NCI-H2107 (cell line): ENCODE results near the gene TXNRD2.
"Not testable (repeated sequence)": the region's sequence is repeated elsewhere in the genome, so short reads cannot be mapped to it uniquely, and the experiment has no call there.

Source experiments
- DNase-seq: peaks from one replicate; lab custom pipeline; 2025; lab: John Stamatoyannopoulos, UW

The TXNRD2 gene

GRCh38 chr22:19948057-19948760 lies 6.6 kb upstream of the TXNRD2 start:
- no peak for DNase-seq

GRCh38 chr22:19943082-19944026 lies 1.7 kb upstream of the TXNRD2 start:
- no peak for DNase-seq

DNA sequence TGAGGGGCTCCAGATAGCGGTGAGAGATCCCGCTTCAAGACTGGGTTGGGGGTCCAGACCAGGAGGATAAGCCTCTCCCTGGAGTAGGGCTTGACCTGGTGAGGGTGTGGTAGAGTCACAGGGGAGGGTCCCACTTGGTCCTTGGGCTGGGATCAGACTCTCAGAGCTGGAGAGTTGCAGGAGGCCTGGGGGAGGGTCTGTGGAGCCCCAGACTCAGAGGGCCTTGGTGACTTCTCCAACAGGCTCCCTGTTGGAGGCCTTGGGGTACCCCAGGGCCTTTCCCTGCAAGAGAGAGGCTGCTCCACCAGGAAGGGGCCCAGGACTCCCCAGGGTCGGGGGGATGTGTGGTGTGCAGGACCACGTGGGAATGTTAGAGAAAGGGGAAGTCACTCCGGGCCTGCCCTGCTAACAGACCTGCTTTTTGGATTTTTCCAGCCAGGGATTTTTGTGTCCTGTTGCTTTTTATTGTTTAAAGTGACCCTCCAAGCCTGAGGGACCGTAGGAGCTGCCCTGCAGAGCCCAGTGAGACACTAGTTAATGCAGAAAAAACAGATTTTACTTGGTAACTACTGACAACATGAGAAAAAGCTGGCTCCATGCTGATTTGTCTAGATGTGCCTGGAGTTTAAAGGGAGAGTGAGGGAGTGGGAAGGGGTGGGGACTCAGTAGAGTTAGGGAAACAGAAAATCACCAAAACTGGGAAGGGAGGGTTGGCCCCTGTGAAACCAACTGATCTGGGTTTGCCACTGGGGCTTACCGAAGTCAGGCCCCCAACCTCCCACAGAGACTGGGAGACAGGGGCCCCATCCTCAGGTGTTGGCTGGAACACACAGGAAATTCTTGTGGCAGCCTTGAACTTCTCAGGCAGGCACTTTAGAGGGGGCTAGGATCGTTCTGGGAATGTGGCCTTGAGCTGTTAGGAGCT lies 801 bp upstream of the TXNRD2 start:
- no peak for DNase-seq

DNA sequence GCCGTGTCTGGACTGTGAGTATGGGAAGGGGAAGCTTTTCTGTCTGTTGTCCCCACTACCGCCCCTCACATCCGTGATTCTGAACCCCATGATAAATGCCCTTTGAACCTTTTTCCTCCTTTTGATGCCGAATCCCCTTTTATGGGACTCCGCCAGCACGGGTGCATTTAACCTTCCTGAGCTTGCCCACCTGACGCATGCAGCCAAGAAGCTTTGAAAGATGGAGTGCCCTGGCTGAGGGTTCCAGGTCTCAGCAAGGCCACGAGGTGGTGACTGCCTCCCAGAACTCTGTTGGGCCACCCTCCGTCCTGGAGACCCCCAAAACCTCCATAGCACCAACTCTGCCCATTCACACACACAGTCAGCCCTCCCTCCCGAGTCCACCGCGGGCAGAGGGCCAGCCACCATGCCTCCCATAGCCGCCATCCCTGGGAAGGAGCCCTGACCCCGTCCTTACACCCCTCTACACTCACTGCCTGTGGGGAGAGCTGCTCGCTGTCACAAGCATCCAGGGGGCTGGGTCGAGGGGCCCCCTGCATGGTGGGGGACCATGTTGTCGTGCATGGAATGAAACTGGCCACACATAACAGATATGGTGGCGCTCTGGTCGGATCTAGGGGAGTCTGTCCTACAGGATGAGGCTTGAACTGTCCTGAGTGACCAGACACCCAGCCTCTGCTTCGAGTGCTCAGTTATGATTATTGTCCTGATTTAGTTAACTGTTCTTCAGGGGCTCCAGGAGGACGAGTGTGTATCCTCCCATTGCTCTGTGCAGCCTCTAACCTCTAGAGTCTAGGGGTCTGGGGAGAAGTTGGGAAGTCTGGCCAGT lies 868 bp downstream of the TXNRD2 start:
- DNase-seq = no peak

GRCh38 chr22:19937616-19938473 lies 3.8 kb downstream of the TXNRD2 start:
- DNase-seq = no peak

GRCh38 chr22:19936513-19936912 lies 5.1 kb downstream of the TXNRD2 start:
- DNase-seq = no peak

DNA sequence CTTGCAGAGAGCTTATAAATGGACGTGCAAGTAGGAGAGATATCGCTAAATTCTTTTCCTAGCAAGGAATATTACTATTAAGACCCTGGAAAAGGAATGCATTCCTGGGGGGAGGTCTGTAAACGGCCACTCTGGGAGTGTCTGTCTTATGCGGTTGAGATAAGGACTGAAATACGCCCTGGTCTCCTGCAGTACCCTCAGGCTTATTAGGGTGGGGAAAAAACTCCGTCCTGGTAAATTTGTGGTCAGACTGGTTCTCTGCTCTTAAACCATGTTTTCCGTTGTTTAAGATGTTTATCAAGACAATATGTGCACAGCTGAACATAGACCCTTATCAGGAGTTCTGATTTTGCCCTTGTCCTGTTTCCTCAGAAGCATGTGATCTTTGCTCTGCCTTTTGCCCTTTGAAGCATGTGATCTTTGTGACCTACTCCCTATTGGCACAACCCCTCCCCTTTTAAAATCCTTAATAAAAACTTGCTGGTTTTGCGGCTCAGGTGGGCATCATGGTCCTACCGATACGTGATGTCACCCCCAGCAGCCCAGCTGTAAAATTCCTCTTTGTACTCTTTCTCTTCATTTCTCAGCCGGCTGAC lies 6.4 kb downstream of the TXNRD2 start:
- not testable (repeated sequence) for DNase-seq

DNA sequence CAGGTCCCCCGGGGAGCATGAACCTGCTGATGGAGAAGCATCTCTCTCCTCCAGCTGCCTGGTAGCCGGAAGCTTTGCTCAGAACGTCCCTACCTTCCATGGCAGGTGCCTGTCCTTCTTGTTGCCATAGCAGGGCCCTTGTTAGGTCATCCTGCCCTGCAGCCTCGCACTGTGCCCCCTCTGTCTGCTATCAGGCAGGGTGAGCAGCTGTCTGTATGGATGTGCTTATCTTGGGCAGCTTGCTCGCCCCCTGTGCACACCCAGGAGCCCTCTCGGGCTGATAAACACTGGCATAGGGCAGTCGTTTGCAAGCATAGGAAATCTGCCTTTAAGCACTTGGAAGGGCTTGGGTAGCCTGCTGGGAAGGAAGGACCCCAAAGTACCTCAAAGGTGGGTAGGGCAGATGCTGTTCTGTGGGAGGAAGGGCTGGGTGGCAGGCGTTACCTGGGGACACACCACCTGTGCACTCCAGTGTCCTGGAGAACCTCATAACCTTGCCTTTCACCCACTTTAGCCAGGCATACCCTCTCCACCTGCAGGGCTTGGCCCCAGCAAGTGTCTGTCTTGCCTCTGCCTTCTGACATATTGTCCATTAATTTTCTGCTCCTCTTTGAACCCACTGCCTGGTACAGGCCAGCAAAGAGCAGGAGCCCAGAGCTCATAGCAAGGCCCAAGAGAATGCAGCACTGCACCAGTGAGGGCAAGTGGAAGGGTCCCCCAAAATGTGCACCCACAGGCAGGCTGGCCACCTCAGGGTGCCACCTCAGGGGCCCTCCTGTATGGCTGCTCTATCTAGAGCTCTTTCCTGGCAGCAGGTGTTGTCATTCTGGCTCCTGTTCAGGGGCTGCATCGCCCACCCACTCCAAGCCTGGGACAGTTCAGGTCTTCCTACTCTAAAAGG lies 8.0 kb downstream of the TXNRD2 start:
- no peak for DNase-seq

DNA sequence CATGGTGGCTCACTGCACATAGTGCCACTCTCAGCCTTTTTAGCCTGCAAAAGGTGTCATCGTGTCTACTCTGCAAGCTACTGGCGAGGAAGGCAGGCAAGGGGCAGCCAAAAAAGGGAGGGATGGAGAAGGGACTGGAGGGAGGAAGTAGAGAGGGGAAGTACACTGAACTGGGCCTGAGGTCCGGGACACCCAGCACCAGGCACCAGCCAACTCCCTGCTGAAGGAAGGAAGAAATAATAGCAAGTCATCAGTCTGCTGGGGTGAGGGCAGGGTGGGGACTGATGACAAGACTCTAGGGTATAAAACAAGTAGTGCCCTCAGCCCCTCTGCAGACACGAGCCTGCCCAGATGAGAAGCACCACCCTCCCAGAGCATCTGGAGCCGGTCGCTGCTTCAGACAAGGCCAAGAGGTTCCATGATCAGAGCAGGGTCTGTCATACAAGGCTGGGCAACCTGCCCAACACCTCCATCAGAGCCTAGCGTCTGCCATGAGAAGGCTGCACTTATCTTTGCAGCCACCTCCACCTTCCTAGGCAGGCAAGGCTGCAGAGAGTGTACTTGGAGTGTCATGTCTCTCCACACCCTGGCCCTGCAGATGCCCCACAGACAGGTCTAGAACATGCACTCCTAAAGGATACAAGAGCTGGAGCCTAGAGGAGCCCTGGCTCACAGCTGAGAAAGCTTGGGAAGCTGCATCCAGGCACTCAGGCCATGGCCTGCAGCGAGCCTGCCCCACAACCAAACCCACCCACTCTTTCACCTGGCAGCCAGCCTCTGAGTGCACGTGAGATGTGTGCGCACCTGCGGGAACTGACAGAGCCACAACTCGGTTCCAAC lies 9.0 kb downstream of the TXNRD2 start:
- peak; percentile 18 for DNase-seq

DNA sequence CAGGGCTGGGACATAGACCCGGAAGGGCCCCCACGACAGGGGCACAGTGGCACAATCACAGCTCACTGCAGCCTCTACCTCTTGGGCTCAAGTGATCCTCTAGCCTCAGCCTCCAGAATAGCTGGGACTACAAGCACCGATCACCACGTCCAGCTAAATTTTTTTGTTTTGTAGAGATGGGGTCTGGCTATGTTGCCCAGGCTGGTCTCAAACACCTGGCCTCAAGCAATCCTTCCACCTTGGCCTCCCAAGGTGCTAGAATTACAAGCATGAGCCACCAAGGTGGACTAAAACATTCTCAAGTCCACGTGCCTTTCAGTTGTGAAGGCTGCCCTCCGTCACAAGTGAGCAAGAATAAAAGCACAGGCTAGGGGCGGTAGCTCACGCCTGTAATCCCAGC lies 10.1 kb downstream of the TXNRD2 start:
- DNase-seq = no peak

GRCh38 chr22:19930551-19931486 lies 10.8 kb downstream of the TXNRD2 start:
- no peak for DNase-seq

- no peak for DNase-seq
Measured at GRCh38 chr22:19929586-19930550, 11.8 kb downstream of the TXNRD2 start.

DNA sequence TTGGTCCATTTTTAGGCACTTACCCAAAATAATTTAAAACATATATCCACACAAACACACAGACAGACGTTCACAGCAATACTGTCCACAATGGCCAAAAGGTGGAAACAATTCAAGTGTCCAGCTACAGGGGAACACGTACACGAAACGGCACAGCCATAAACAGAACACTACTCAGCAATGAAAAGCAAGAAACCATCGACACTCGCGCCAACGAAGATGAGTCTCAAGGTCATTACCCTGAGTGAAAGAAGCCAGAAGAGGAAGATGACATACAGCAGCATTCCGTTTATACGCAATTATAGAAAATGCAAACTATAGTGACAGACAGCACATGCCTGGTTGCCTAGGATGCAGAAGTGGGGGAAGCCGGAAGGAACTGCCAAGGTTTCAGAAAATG lies 13.4 kb downstream of the TXNRD2 start:
- no peak for DNase-seq

GRCh38 chr22:19927696-19928095 lies 13.9 kb downstream of the TXNRD2 start:
- no peak for DNase-seq

GRCh38 chr22:19926028-19926427 lies 15.6 kb downstream of the TXNRD2 start:
- DNase-seq = not testable (repeated sequence)
